ENCODE data around the gene SDR39U1. TPM values are rescaled to one million over a fixed set of nuclear protein-coding genes. Genes with fewer than 3 reads are reported as not detected.

SDR39U1 gene
- total RNA-seq, 1 donor from 2014 or later, result 61.6 TPM

DNA sequence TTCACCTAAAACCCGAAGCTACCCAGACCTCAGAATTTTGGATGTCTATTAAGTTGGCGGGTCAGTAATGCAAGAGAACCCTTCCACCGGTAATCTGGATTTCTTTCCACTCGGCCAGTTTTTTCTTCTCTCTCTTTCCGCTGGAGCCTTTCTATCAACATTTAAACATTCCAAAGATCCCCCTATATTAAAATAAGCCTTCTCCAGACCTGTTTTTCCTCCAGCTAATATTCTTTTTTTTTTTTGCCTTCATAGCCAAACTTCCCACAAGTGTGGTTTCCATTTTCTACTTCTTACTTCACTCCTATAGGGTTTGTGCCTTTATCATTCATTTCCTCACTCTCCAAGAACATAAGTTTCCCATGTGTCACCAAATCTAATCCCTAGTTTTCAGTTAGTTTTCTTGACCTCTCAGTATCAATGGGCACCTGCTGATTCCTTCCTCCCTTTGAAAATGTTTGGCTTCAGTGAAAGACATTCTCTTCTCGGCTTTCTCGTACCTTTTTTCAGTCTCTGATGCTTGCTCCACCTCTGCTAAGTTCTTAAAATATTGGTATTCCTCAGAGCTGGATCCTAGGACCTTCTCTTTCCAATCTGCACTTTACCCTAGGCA, 583 bp upstream of the SDR39U1 start:
- no peak for DNase-seq
- Histone ChIP-seq H3K4me1 (peaks cover 44% of the 10 kb centered on the region), H3K36me3 (peaks cover 30% of the 10 kb centered on the region), H3K9me3 (no peaks in the 10 kb centered on the region), H3K4me3 (peak overlapping the region; percentile 82), H3K27me3 (ENCODE audit: low read depth) (no peaks in the 10 kb centered on the region), H3K27ac (peak overlapping the region; percentile 99)
- TF ChIP-seq, protein P1, sequence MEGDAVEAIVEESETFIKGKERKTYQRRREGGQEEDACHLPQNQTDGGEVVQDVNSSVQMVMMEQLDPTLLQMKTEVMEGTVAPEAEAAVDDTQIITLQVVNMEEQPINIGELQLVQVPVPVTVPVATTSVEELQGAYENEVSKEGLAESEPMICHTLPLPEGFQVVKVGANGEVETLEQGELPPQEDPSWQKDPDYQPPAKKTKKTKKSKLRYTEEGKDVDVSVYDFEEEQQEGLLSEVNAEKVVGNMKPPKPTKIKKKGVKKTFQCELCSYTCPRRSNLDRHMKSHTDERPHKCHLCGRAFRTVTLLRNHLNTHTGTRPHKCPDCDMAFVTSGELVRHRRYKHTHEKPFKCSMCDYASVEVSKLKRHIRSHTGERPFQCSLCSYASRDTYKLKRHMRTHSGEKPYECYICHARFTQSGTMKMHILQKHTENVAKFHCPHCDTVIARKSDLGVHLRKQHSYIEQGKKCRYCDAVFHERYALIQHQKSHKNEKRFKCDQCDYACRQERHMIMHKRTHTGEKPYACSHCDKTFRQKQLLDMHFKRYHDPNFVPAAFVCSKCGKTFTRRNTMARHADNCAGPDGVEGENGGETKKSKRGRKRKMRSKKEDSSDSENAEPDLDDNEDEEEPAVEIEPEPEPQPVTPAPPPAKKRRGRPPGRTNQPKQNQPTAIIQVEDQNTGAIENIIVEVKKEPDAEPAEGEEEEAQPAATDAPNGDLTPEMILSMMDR (IDR thresholded peaks at IDR 0.05), result no peak
- intact Hi-C loops (cut with DNase I), result no loop called here
- no peak for ATAC-seq

DNA sequence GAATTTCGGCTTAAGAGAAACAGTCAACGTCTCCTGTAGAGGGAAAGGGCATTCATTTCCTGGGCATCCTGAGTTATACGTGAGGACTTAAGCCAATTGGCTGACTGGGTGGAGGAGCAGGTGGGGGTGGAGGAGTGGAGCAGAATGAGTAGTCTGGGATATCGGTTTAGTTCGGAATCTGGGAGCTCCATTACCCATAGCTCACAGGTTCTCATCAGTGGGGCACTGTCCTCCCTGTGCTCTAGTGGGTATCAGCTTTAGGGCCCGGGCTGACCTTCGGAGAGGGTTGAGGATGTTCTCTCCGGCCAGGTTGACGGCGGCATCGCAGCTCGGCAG, 704 bp downstream of the SDR39U1 start:
- ATAC-seq (no peak), DNase-seq (no peak)
- intact Hi-C loops (cut with DNase I), result no loop called here
- Histone ChIP-seq H3K4me1 (peaks cover 57% of the 10 kb centered on the region), H3K27ac (peak overlapping the region; percentile 99), H3K4me3 (peak overlapping the region; percentile 82), H3K36me3 (peaks cover 43% of the 10 kb centered on the region), H3K27me3 (ENCODE audit: low read depth) (no peaks in the 10 kb centered on the region), H3K9me3 (no peaks in the 10 kb centered on the region)
- TF ChIP-seq, protein P1 (IDR thresholded peaks at IDR 0.05), result no peak

DNA sequence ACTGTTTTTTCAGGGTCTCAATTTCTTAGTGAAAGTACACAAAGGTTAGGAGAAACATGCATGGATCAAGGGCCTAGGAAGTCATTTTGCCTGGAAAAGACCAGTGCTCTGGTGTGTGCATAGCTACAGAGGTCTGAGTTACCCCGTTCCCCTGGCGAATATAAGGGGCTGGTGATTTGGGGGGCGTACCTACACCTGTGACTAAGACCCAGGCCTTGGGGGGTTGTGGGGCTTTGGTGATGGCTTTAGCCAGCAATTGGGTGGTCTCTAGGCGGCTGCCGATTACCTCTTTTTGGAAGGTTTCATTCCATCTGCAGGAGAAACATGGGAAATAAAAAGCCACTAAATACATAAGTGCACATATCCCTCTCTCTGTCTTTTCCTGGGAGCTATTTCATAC, 1.1 kb downstream of the SDR39U1 start:
- Histone ChIP-seq H3K36me3 (peaks cover 46% of the 10 kb centered on the region), H3K4me1 (peaks cover 61% of the 10 kb centered on the region), H3K9me3 (no peaks in the 10 kb centered on the region), H3K4me3 (peak overlapping the region; percentile 82), H3K27ac (peak overlapping the region; percentile 99), H3K27me3 (ENCODE audit: low read depth) (no peaks in the 10 kb centered on the region)
- TF ChIP-seq, protein P1 (IDR thresholded peaks at IDR 0.05), result no peak
- no peak for DNase-seq
- intact Hi-C loops (cut with DNase I), result no loop called here
- ATAC-seq, result no peak

DNA sequence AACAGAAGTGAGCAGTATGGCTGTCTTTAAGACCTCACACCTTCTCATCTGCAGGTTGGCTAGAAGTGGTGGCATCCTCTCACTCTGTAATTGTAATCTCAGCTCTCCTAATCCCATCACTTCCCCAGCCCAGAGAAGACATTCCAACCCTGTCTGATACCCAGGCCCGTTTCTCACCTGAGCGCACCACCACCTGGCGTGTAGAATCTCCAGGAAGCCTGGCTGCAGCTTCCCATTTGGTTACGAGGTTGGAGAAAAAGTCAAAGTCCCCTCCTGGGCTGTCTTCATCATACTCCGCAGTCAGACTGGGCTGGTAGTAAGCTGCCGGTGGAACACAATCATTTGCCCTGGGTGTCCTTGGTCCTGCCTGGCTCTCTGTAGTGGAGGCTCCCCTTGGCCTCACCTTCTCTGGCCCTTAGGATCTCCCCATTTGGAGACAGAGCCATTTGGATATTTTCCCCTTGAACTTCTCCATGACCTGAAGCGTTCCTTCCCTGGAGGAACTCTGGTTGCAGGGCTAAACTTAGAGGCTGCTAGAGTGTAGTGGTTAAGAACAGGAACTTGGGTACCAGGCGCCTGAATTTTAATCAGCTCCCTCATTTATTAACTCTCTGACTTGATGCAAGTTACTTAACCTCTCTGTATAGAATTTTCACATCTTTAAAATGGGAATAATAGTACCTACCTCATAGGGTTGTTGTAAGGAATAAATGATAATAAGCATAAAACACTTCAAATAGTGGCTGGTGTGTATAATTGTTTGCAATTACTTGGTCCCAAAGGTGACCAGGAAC, 1.8 kb downstream of the SDR39U1 start:
- Histone ChIP-seq H3K27ac (peak overlapping the region; percentile 99), H3K36me3 (peaks cover 53% of the 10 kb centered on the region)
- intact Hi-C loops (cut with DNase I), result no loop called here

DNA sequence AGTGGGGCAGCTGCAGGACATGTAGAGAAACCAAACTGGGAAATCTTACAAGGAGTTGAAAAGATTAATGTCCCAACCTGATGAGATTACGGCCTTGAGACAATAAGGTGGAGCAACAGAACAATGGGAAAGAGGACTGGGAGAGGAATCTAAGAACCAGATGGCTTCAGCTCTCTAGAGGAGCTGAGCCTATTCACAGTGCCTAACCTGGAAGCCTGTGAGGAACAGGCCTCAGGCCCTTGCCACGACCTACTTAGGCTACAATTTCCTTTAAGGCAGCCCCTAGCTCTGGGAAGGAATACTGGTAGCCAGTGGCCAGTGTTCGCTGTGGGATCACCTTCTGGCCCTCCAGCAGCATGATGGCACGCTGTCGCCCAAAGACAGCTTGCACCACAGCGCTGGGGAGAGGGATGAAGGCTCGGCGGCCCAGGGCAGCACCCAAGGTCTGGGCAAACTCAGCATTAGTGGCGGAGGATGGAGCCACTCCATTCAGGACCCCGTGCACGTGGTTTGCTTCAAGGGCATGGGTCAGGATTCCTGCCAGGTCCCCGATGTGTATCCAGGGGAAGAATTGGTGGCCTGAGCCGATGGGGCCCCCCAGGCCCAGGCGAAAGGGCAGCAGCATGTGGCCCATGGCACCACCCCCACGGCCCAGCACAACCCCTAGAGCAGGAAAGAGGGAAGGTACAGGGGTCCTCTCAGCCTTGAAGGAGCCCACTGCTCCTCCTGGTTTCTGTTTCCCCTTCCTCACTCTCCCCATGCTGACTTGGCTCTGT, 2.6 kb downstream of the SDR39U1 start:
- Histone ChIP-seq H3K4me3 (no peak overlapping the region), H3K36me3 (peaks cover 58% of the 10 kb centered on the region), H3K9me3 (no peaks in the 10 kb centered on the region), H3K27ac (no peak overlapping the region), H3K4me1 (peaks cover 67% of the 10 kb centered on the region), H3K27me3 (ENCODE audit: low read depth) (no peaks in the 10 kb centered on the region)
- TF ChIP-seq, protein P1 (IDR thresholded peaks at IDR 0.05), result no peak
- ATAC-seq, result no peak
- DNase-seq, result no peak
- intact Hi-C loops (cut with DNase I), result loop anchor here (5.0 kb wide), 1 partner anchor 113 kb away; no protein-coding TSS in a partner anchor

More for the DNA sequence above, 1.8 kb downstream of the SDR39U1 start:
- ATAC-seq (no peak), DNase-seq (no peak)
- Histone ChIP-seq H3K27me3 (ENCODE audit: low read depth) (no peaks in the 10 kb centered on the region), H3K4me1 (peaks cover 67% of the 10 kb centered on the region), H3K9me3 (no peaks in the 10 kb centered on the region), H3K4me3 (no peak overlapping the region)
- TF ChIP-seq, protein P1 (IDR thresholded peaks at IDR 0.05), result no peak
